PC-3 (cell line): ENCODE data around the gene RASSF5.

Experiments used
- EZH2 ChIP-seq: fragments of 300-600 bp; sonication (generic); IDR thresholded peaks from one replicate; pipeline ENCODE4 v1.6.1; 2017; ENCODE audit warnings: antibody characterized with exemption, mild to moderate bottlenecking, low read length; ENCODE audit not compliant: unreplicated experiment
- EZH2phosphoT487 ChIP-seq: fragments of 300-600 bp; sonication (generic); IDR thresholded peaks from 2 replicates; pipeline ENCODE4 v1.6.1; 2018; ENCODE audit warnings: mild to moderate bottlenecking, antibody characterized with exemption, low read length, borderline replicate concordance
- TF ChIP-seq, protein P1 (sequence below): fragments of 300-600 bp; sonication (generic); conservative IDR thresholded peaks from 2 replicates; pipeline ENCODE4 v1.5.1; 2017; ENCODE audit warnings: antibody characterized with exemption, low read depth, mild to moderate bottlenecking, low read length

GRCh38 chr1:206566999-206567398, 59.7 kb downstream of the RASSF5 start:
- TF ChIP-seq, protein P1, sequence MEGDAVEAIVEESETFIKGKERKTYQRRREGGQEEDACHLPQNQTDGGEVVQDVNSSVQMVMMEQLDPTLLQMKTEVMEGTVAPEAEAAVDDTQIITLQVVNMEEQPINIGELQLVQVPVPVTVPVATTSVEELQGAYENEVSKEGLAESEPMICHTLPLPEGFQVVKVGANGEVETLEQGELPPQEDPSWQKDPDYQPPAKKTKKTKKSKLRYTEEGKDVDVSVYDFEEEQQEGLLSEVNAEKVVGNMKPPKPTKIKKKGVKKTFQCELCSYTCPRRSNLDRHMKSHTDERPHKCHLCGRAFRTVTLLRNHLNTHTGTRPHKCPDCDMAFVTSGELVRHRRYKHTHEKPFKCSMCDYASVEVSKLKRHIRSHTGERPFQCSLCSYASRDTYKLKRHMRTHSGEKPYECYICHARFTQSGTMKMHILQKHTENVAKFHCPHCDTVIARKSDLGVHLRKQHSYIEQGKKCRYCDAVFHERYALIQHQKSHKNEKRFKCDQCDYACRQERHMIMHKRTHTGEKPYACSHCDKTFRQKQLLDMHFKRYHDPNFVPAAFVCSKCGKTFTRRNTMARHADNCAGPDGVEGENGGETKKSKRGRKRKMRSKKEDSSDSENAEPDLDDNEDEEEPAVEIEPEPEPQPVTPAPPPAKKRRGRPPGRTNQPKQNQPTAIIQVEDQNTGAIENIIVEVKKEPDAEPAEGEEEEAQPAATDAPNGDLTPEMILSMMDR, result no peak
- no peak for TF ChIP-seq EZH2
- no peak for TF ChIP-seq EZH2phosphoT487
